GM23338 (cell line): ENCODE results near the gene RAC2. TPM values are rescaled to one million over a fixed set of nuclear protein-coding genes. Genes with fewer than 3 reads are reported as not detected.

Experiments
- ATAC-seq: fragments of 200-7000 bp; cut with Tn5 transposase; 3 replicates; pipeline ENCODE4 v1.9.1; 2020
- DNase-seq: peaks from one replicate; pipeline ENCODE4 v3.0.0-alpha.2; 2015; ENCODE audit warnings: low spot score
- H2AFZ ChIP-seq: fragments of 200-600 bp; sonication (generic); 2 replicates; pipeline ENCODE4 v1.8.0; 2016; ENCODE audit warnings: antibody characterized with exemption, mild to moderate bottlenecking, moderate library complexity
- H3F3A ChIP-seq: fragments of 200-600 bp; sonication (generic); replicated peaks from 2 replicates; pipeline ENCODE4 v1.8.0; 2017; ENCODE audit warnings: antibody characterized with exemption, mixed run types, low read depth
- H3K27ac ChIP-seq: fragments of 200-600 bp; sonication (generic); 2 replicates; pipeline ENCODE4 v1.6.1; 2016; ENCODE audit warnings: low read depth
- H3K27me3 ChIP-seq: fragments of 200-600 bp; sonication (generic); 2 replicates; pipeline ENCODE4 v1.8.0; 2016; ENCODE audit warnings: mild to moderate bottlenecking, mixed run types, moderate library complexity; ENCODE audit not compliant: insufficient read depth
- H3K36me3 ChIP-seq: fragments of 200-600 bp; sonication (generic); 2 replicates; pipeline ENCODE4 v1.8.0; 2016; ENCODE audit warnings: mild to moderate bottlenecking; ENCODE audit not compliant: insufficient read depth
- H3K4me1 ChIP-seq: fragments of 200-600 bp; sonication (generic); 2 replicates; pipeline ENCODE4 v1.8.0; 2016; ENCODE audit warnings: mild to moderate bottlenecking, moderate library complexity; ENCODE audit not compliant: insufficient read depth
- H3K4me2 ChIP-seq: fragments of 200-600 bp; sonication (generic); 2 replicates; pipeline ENCODE4 v1.7.1; 2017; ENCODE audit warnings: mixed run types
- H3K4me3 ChIP-seq: fragments of 200-600 bp; sonication (generic); 2 replicates; pipeline ENCODE4 v1.6.1; 2016; ENCODE audit warnings: mixed run types
- H3K79me2 ChIP-seq: fragments of 200-600 bp; sonication (generic); replicated peaks from 2 replicates; pipeline ENCODE4 v1.8.0; 2017; ENCODE audit warnings: mild to moderate bottlenecking; ENCODE audit not compliant: insufficient read depth
- H3K9me2 ChIP-seq: fragments of 200-600 bp; sonication (generic); 2 replicates; pipeline ENCODE4 v1.8.0; 2017; ENCODE audit not compliant: insufficient read depth
- H4K20me1 ChIP-seq: fragments of 200-600 bp; sonication (generic); replicated peaks from 2 replicates; pipeline ENCODE4 v1.8.0; 2017; ENCODE audit warnings: mild to moderate bottlenecking; ENCODE audit not compliant: insufficient read depth
- H3K27ac Mint-ChIP-seq: 2 replicates; pipeline ENCODE4 v1.8.0; 2020; ENCODE audit warnings: inconsistent platforms, mild to moderate bottlenecking, moderate library complexity, mixed read lengths
- H3K27me3 Mint-ChIP-seq: 3 replicates; pipeline ENCODE4 v1.8.0; 2022; ENCODE audit warnings: low read depth, mild to moderate bottlenecking, moderate library complexity, mixed read lengths, inconsistent platforms; ENCODE audit not compliant: insufficient read depth, poor library complexity
- H3K36me3 Mint-ChIP-seq: 3 replicates; pipeline ENCODE4 v1.8.0; 2021; ENCODE audit warnings: low read depth, mild to moderate bottlenecking, inconsistent platforms, moderate library complexity, mixed read lengths
- H3K4me1 Mint-ChIP-seq: 3 replicates; pipeline ENCODE4 v1.8.0; 2020; ENCODE audit warnings: mild to moderate bottlenecking, inconsistent platforms, mixed read lengths
- H3K4me3 Mint-ChIP-seq: 3 replicates; pipeline ENCODE4 v1.8.0; 2021; ENCODE audit warnings: moderate library complexity, mild to moderate bottlenecking, inconsistent platforms, mixed read lengths
- H3K9me3 Mint-ChIP-seq: 3 replicates; pipeline ENCODE4 v1.8.0; 2020; ENCODE audit warnings: moderate library complexity, mild to moderate bottlenecking, inconsistent platforms, mixed read lengths
- CREB1 ChIP-seq: fragments of 250-450 bp; sonication (Bioruptor Pico); IDR thresholded peaks from 2 replicates; pipeline ENCODE4 v1.5.0; 2020; ENCODE audit warnings: low read depth, mild to moderate bottlenecking, moderate library complexity
- CTCF ChIP-seq, 2 experiments: fragments of 200-600 bp in 1 of 2; sonication (generic) in 1 of 2; conservative IDR thresholded peaks; 2 replicates each; pipeline versions ENCODE4 v1.5.1 to v1.6.1; 2016 to 2017; ENCODE audit warnings: antibody characterized with exemption in 2 of 2, low read depth in 2 of 2, mild to moderate bottlenecking in 2 of 2, moderate library complexity in 1 of 2
- ETS1 ChIP-seq: IDR thresholded peaks from 2 replicates; pipeline ENCODE4 v1.6.1; 2016; ENCODE audit warnings: antibody characterized with exemption
- EZH2phosphoT487 ChIP-seq: fragments of 200-600 bp; sonication (generic); IDR thresholded peaks from one replicate; pipeline ENCODE4 v1.8.1; 2018; ENCODE audit warnings: antibody characterized with exemption; ENCODE audit not compliant: unreplicated experiment
- JUNB ChIP-seq: IDR thresholded peaks from one replicate; pipeline ENCODE4 v1.6.1; 2016; ENCODE audit warnings: antibody characterized with exemption; ENCODE audit not compliant: unreplicated experiment
- STAT1 ChIP-seq: IDR thresholded peaks from one replicate; pipeline ENCODE4 v1.6.1; 2016; ENCODE audit warnings: antibody characterized with exemption; ENCODE audit not compliant: unreplicated experiment
- ZNF462 ChIP-seq: fragments of 250-450 bp; sonication (Bioruptor Pico); IDR thresholded peaks from 2 replicates; pipeline ENCODE4 v1.5.0; 2020; ENCODE audit warnings: mild to moderate bottlenecking, moderate library complexity
- polyA plus RNA-seq: library from polyadenylated mRNA; unstranded; fragments of >200 nt; fragmentation: Nextera tagmentation; extraction: Ambion mirVana; gene quantifications from 2 replicates; pipeline ENCODE4 v1.2.1, GENCODE V29; 2016
- total RNA-seq: library from RNA; depleted of rRNA; stranded (reverse); fragments of >200 nt; shearing (Covaris generic); gene quantifications from 2 replicates; pipeline ENCODE4 v1.2.3, GENCODE V29; 2014

The RAC2 gene
- total and polyA plus RNA-seq, 2 experiments from 2014 or later: 2.4 to 2.7 TPM

GRCh38 chr22:37278261-37278660, 34.2 kb upstream of the RAC2 start:
- H3K4me3 ChIP-seq: no peak overlapping the region
- H3K27ac Mint-ChIP-seq: no peak overlapping the region

More at GRCh38 chr22:37278261-37278660, 34.2 kb upstream of the RAC2 start:
- DNase-seq (no peak), ATAC-seq (no peak)
- no peak overlapping the region for H3K4me2 ChIP-seq
- no peak overlapping the region for H3K4me3 Mint-ChIP-seq
- peaks cover 7% of the 10 kb centered on the region for H3K4me1 Mint-ChIP-seq
- H3K27ac ChIP-seq: no peak overlapping the region
- H3K79me2 ChIP-seq: no peaks in the 10 kb centered on the region
- no peak overlapping the region for H2AFZ ChIP-seq
- no peaks in the 10 kb centered on the region for H3K36me3 Mint-ChIP-seq
- no peaks in the 10 kb centered on the region; the same call in 1 of the 2 replicates for H3K4me1 ChIP-seq
- no peaks in the 10 kb centered on the region for H4K20me1 ChIP-seq
- H3K9me3 Mint-ChIP-seq: no peaks in the 10 kb centered on the region; the same call in 2 of the 3 replicates
- peaks cover 9% of the 10 kb centered on the region for H3K27me3 Mint-ChIP-seq
- TF ChIP-seq STAT1: no peak
- no peak for TF ChIP-seq CTCF (conservative IDR thresholded peaks at IDR 0.05; ENCODE audit: low read depth in 2 of 2)
- no peak for TF ChIP-seq EZH2phosphoT487
- TF ChIP-seq ZNF462 (CRISPR knock-in tag): no peak
- TF ChIP-seq CREB1: no peak
- TF ChIP-seq JUNB: no peak
- no peak for TF ChIP-seq ETS1
- no peaks in the 10 kb centered on the region for H3K36me3 ChIP-seq
- H3K9me2 ChIP-seq: no peaks in the 10 kb centered on the region
- H3F3A ChIP-seq: no peaks in the 10 kb centered on the region
- no peaks in the 10 kb centered on the region for H3K27me3 ChIP-seq
